Epithelial cell of esophagus (primary cell): ENCODE measurements around the gene ZFHX3.
"Not testable (repeated sequence)": the region's sequence is repeated elsewhere in the genome, so short reads cannot be mapped to it uniquely, and the experiment has no call there.

ENCODE experiments used
- DNase-seq: peaks from one replicate; pipeline ENCODE4 v3.0.0; 2010; ENCODE audit warnings: low read depth
- H3K4me3 ChIP-seq: 2 replicates; pipeline ENCODE4 v1.5.1; 2011; ENCODE audit warnings: mild to moderate bottlenecking, low read length, control low read depth
- TF ChIP-seq, protein P1 (sequence below): IDR thresholded peaks from 2 replicates; pipeline ENCODE4 v1.5.1; 2011; ENCODE audit warnings: low read depth, mild to moderate bottlenecking, low read length, control low read depth, inconsistent platforms; ENCODE audit not compliant: insufficient read depth; ENCODE audit errors: missing control alignments

ZFHX3 gene

DNA sequence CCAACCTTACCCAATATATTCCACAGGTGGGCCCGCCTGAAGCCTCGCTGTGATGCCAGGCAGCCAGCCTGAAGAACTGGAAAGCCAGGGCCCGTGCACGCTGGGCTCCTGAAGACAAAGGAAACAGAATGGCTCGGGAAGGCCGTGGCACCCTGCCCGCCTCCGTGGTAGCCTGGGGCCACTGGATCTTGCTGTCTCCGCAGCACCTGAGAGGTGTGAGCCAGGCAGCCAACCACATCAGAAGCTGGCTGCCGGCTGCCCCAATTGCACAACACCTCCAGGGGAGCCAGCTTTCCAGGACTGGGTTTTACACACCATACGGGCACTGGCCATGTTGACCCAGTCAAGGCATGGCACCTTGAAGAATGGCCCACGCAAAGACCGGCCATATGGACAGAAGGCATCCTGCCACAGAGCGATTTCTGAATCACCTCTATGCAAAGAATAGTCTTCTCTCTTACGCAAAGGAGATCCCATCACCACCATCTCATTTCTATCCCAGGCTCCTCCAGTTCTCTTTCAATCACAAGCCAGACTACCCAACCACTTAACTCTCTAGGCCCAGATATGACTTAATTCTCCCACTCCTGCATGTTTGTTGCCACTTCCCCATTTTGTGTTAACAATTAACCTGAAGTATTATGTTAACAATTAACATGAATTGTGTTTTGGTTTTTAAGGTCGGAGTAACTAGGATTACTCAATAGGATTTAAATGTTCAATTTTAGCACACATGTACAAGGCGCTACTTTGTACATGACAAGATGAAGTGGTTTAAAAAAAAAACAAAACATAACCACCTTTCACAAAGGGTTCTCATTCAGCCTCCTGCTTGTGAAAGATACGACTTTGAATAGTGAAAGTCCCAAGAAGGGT lies 32.1 kb downstream of the ZFHX3 start:
- TF ChIP-seq, protein P1, sequence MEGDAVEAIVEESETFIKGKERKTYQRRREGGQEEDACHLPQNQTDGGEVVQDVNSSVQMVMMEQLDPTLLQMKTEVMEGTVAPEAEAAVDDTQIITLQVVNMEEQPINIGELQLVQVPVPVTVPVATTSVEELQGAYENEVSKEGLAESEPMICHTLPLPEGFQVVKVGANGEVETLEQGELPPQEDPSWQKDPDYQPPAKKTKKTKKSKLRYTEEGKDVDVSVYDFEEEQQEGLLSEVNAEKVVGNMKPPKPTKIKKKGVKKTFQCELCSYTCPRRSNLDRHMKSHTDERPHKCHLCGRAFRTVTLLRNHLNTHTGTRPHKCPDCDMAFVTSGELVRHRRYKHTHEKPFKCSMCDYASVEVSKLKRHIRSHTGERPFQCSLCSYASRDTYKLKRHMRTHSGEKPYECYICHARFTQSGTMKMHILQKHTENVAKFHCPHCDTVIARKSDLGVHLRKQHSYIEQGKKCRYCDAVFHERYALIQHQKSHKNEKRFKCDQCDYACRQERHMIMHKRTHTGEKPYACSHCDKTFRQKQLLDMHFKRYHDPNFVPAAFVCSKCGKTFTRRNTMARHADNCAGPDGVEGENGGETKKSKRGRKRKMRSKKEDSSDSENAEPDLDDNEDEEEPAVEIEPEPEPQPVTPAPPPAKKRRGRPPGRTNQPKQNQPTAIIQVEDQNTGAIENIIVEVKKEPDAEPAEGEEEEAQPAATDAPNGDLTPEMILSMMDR: no peak
- no peak overlapping the region for H3K4me3 ChIP-seq
- peak; percentile 96 for DNase-seq

DNA sequence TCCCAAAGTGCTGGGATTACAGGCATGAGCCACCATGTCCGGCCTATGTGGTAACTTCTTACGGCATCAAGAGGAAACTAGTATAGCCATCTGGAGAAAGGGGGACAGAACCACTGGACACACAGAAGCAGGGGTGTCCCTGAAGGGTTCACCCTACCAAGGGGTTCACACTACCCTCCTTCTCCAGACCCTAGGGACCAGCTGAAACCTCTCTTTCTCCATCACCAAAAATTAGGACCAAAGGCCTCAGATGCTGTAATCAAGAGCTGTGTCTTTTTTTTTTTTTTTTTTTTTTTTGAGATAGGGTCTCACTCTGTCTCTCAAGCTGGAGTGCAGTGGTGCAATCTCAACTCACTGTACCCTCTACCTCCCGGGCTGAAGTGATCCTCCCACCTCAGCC lies 33.2 kb downstream of the ZFHX3 start:
- TF ChIP-seq, protein P1: no peak
- no peak for DNase-seq
- H3K4me3 ChIP-seq: no peak overlapping the region

DNA sequence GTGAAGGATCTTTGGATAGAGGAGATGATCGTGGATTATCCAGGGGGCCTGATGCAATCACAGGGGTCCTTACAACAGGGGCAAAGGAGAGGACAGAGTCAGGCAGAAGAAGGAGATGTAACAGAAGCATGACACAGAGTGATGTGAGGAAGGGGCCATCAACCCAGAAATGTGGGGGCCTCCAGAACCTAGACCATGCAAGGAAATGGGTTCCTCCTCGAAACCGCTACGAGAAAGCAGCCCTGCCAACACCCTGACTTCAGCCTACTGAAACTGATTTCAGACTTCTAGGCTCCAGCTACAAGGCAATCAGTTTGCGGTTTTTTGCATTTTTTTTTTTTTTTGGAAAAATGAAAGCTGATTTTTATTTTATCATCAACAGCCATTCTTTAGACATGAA lies 34.0 kb downstream of the ZFHX3 start:
- DNase-seq: no peak
- TF ChIP-seq, protein P1: no peak
- H3K4me3 ChIP-seq: no peak overlapping the region

DNA sequence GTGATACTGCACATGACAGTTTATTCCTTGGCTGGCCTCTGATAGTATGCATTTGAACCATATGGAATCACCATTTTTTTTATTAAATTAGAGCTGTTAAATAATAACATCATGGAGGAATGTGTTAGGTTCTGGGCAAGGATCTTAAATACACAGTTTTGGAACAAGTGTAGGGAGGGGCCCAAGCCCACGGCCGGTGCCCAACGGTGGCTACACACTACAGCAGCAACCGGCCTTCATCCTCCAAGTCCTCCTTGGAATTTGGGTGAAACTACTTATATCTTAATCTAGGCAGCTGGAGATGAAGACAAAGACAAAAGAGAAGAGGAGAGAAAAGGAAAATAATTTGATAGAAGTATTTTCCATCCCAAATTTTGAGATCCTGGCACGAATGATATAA lies 35.6 kb downstream of the ZFHX3 start:
- no peak for DNase-seq
- TF ChIP-seq, protein P1: no peak
- no peak overlapping the region for H3K4me3 ChIP-seq

DNA sequence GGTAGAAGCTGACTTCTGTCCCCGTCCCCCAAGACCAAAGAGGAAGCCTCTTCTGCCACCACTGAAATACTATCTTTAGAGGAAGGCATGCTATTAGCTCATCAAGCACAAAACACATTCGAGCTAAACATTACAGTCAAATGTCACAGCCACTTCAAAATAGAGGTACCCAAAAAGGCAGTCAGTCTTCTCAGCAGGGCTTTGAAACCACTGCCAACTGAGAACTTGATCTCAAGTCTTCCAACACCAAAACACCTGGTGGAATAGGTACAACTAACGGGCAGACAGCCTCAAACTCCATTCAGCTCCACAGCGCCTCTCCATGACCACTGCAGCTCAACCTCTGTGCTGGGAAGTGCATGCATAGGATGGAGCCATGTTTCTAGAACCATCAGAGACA lies 36.0 kb downstream of the ZFHX3 start:
- H3K4me3 ChIP-seq: no peak overlapping the region
- TF ChIP-seq, protein P1: no peak
- DNase-seq: no peak

DNA sequence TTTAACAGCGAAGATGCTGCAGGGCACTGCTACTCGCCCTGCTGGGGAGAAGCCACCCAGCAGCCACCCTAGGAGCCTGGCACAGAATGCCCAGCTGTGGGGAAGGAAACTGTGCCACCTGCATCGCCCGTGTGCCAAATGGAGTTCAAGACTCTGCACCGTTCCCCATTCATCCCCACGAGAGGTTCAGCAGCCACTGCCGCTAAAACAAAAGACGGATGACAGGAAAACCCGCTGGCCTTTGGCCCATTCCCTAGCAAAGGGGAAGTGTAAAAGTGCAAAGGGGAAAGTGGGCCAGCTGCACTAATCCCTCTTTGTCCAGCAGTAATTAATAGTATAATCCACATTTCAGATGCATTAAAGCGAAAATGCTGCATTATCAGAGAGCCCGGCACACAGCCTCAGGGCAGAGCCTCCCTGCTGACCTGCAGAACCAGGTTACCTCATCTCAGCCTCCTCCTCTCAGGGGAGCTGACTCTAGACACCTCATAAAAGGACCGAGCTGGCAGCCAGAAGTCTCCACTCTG lies 37.7 kb downstream of the ZFHX3 start:
- H3K4me3 ChIP-seq: no peak overlapping the region
- no peak for DNase-seq
- TF ChIP-seq, protein P1: no peak

DNA sequence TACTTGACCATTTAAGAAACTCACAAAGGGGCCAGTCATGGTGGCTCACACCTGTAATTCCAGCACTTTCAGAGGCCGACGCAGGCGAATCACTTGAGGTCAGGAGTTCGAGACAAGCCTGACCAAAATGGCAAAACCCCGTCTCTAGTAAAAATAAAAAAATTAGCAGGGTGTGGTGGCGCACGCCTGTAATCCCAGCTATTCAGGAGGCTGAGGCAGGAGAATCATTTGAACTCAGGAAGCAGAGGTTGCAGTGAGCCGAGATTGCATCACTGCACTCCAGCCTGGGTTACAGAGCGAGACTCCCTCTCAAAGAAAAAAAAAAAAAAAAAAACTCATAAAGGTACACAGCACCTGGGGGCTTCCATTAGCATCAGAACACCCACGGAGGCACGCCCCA lies 38.2 kb downstream of the ZFHX3 start:
- not testable (repeated sequence) for DNase-seq, H3K4me3 ChIP-seq
